Measurements from ENCODE around the gene RPS15.

The RPS15 gene

DNA sequence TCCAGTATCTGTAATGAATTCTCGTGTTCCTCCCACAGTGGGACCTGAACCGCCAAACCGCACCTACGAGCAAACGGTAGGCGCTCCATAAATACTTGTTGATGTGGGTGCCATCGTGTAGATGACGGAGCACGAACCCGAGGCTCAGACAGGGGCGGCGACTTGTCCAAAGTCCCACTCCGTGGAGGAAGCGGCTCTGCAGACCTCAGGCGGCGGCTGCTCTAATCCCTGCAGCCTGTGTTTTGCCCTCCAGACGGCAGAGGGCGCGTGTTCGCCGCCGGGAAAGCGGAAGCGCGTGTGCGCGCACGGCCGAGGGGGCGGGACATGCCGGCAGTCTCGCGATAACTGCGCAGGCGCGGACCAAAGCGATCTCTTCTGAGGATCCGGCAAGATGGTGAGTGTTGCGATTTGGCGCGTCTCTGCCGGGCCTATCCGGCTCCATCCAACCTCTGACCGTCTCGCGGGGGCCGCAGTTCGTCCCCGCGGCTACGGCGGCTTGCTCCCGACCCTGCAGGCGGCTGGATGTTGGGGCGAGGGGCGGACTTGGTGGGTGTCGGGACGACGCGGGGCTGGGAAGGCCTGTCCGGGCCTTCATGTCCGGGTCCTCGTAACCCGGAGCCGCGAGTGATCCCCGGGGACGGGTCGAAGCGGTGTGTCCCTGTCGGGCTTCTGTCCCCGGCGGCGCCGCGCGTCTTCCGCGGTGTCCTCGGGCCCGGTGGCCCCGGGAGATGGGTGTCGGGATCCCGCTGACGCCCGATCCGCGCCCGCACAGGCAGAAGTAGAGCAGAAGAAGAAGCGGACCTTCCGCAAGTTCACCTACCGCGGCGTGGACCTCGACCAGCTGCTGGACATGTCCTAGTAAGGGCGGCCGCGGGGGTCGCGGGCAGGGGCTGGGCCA lies at the start of gene RPS15:
TSS of gene RPS15 (plus strand) at position 362 of the 898 bp plus-strand sequence. CDS start at position 392, 30 bp downstream.
- peak; percentile 96 for DNase-seq

DNA sequence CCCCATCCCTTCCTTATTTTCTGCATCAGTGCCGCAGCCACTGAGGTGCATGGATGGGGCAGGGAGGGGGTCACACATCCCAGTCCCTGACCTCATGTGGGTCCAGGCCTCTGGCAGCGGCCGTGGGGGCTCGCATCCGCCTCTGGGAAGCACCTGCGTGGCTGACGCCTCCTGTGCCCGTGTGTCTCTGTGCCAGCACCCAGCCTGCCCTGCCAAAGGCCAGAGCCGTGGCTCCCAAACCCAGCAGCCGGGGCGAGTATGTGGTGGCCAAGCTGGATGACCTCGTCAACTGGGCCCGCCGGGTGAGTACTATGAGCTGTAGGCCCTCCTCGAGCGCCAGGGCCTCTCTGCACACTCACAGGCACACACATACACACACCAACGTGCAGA lies 49.6 kb upstream of the RPS15 start:
- DNase-seq, result no peak

GRCh38 chr19:1389033-1389940 lies 48.9 kb upstream of the RPS15 start:
- no peak for DNase-seq

GRCh38 chr19:1390890-1391423 lies 47.2 kb upstream of the RPS15 start:
- DNase-seq, result no peak

- DNase-seq, result no peak
Measured at GRCh38 chr19:1392407-1392806, 45.8 kb upstream of the RPS15 start.

DNA sequence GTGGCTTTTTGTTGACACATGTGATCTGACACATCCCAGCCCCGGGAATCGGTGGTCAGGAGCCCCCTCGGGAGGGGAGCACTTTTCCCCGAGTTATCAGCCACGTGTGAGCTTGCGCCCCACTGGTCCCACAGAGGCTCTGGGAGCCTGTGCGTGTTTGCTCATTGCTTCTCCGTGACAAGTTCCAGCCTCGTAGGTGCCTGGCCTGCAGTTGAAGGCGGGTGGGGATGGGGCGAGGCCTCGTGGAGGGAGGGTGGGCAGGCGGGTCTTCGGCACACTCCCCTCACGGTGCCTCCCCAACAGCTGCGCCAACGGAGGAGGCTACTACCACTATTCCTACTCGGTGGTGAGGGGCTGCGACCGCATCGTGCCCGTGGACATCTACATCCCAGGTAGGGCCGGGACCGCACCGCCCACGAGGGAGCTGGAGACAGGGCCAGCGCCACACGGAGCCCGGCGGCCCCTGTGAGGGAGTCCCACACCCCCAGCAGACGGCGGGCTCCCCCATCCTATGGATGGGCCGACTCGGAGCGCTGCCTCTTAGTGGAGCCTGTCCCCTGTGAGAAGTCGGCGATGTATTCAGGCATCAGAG lies 45.2 kb upstream of the RPS15 start:
- DNase-seq, result no peak

DNA sequence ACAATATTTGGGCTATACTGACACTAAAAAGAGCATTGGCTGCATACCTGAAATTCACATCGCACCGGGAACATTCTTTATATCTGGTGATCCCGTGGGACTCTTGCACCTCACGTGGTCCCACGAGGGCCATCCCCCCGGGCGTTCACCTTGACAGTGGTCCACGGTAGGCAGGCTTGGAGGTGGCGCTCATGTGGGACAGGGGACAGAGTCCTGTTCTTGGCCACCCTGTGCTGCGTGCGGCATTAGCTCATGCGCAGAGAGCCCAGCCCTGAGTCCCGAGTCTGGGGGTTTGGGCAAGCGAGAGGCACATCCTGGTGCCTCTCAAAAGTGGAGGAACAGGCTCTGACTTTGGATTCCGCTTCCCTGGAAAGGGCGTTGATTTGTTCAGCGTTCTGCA lies 44.4 kb upstream of the RPS15 start:
- no peak for DNase-seq

GRCh38 chr19:1394252-1395193 lies 43.7 kb upstream of the RPS15 start:
- DNase-seq, result no peak

GRCh38 chr19:1395194-1396018 lies 42.8 kb upstream of the RPS15 start:
- no peak for DNase-seq

- DNase-seq, result no peak
Measured at GRCh38 chr19:1396019-1396767, 42.0 kb upstream of the RPS15 start.

DNA sequence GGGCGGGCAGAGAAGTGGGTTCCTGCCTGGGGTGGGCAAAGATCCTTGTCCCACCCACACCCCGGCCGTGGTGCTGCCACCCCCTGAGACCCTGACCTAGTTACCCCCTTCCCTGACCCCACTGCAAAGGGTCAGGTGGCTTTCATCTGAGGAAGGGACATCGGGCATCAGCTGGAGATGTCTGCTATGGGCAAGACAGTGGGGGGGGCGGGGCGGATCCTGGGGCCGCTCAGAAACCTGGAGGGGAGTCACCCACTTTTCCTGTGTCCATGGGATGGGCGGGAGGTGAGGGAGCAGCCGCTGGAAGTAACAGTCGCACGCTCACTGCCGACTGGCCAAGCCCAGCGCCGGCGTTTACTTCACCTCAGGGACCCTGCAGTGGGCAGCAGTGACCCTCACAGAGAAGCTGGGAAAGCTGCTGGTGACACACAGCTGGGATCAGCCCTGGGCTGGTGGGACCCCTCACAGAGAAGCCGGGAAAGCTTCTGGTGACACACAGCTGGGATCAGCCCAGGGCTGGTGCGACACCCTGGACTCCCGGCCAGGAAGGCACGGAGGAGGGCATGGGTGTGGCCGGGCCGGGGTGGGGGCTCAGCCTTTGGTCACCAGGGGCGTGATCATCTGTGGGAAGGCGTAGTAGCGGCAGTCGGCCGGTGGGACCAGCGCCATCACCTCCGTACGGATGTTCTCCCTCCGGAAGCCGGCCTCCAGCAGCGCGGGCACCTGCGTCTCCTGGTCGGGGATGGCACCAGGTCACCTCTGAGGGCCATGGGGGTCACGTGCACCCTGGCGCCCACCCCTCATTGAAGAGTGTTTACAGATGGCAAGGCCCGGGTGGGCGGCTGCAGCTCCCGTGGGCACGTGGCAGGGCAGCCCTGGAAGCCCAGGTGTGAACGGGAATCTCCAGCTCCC lies 41.2 kb upstream of the RPS15 start:
- DNase-seq, result no peak

- no peak for DNase-seq
Measured at GRCh38 chr19:1397838-1398237, 40.4 kb upstream of the RPS15 start.

- no peak for DNase-seq
Measured at GRCh38 chr19:1399079-1399478, 39.1 kb upstream of the RPS15 start.

- no peak for DNase-seq
Measured at GRCh38 chr19:1399745-1400144, 38.5 kb upstream of the RPS15 start.

DNA sequence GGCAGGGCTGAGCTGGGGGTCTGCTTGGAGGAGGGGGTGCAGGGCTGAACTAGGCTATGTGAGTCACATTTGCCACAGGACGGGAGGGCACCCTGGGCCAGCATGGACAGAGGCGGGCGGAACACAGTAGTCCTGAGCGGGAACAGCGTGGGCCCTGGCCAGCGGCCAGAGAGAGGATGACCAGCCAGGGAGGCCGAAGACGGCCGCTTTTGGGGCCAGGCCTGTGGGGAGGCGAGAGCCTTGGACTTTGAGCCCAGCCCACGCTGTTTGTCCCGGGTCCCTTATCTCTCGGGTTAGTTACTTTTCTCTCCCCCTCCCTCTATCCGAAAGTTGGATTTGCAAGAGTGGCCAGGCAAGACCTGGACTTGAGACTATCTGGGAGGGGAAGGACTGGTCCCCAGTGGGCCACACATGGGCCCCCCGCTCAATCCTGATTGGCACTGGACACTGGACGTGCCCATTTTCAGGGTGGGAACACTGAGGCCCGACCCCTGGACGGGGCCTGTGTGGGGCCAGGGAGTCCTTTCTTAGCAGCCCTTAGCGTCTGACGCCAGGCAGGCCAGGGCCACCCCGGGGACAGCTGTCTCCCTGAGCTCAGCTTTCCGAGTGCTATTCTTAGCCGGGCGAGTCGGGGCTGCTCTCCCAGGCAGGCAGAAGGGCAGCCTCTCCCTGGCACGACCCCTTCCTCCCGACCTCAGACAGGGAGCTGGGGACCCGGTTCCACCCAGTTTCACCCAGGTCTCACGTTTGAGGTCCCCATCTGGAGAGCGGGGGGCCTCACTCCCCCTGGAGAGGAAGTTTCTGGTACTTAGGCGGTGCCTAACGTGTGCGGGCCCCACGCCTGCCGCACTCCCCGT lies 37.7 kb upstream of the RPS15 start:
- DNase-seq, result no peak

DNA sequence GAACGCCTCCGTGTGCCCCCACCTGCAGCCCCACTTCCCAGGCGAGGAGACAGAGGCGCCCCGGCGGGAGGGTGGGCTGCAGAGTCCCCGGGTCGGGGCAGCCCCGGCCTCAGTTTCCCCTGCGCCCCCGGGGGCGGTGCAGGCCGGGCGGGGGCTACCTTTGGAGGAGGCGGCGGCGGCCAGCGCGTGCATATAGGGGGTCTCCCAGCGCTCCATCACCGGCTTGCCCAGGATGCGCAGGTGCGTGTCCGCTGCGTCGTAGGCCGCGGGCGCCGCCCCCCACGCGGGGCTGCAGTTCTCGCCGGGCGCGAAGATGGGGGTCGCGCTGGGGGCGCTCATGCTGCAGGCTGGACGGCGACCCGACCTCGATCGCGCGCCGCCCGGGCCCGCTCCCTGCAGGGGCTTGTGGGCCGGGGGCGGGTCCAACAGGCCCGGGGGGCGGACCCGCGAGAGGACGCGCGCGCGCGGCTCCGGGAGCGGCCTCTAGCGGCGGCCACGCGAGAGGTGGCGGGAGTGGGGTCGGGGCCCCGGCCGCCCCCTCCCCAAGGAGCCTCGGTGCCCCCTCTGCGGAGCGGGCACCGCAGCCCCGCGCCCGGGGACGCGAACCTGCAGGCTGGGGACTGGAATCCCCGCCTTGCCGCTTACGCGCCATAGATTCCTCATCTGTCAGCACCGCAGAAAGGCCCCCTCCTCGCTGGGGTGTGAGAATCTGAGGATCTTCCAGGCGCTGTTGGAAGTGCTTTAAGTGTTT lies 36.9 kb upstream of the RPS15 start, which contains the start of gene GAMT:
TSS of gene GAMT (minus strand) at position 405 of the 751 bp plus-strand sequence. CDS start at position 339, 66 bp downstream.
- DNase-seq, result peak; percentile 73

DNA sequence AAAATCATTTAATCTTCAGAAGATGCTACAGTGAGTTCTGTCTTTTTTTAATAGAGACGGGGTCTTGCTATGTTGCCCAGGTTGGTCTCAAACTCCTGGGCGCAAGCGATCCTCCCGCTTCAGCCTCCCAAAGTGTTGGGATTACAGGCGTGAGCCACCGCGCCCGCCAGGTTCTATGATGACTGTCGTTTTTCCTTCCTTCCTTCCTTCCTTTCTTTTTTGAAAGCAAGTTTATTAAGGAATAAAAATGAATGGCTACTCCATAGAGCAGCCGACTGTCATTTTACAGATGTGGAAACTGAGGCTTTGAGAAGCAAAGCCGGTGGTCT lies 36.3 kb upstream of the RPS15 start:
- no peak for DNase-seq

Data from activated T-cell treated with anti-CD3 and anti-CD28 coated beads, Interleukin-2, amount 50 U/mL, for 1 hour (primary cell).